GM21447 (cell line): ENCODE results near the gene FBLN1.
"Not testable (repeated sequence)": the region's sequence is repeated elsewhere in the genome, so short reads cannot be mapped to it uniquely, and the experiment has no call there.

Experiments
- ATAC-seq: cut with Tn5 transposase; IDR thresholded peaks from one replicate; pipeline ENCODE4 v1.9.1; 2021; ENCODE audit not compliant: unreplicated experiment

The FBLN1 gene

GRCh38 chr22:45600790-45601730 is 98.4 kb downstream of the FBLN1 start:
- no peak for ATAC-seq

- ATAC-seq: no peak
Measured at GRCh38 chr22:45602004-45602733, 99.5 kb downstream of the FBLN1 start.

GRCh38 chr22:45602824-45603595 is 100.3 kb downstream of the FBLN1 start:
- ATAC-seq: no peak

DNA sequence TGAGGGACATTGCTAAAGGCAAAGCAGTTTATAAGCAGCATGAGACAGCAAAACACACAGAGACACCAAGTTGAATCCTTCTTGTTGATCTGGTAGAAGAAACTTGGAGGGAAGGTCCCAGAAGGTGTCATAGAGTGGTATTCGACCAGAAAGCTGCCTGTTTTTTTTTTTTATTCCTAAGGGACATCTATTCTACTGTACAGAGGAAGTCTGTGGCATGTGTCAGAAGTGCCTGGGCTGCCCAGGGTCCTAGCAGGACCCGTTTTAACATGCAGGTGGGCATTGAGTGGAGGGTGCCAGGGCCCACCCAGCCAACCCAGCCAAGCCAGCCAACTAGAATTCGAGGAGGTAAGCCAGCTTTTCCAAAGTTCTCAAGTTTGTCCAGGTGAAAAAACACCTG is 100.9 kb downstream of the FBLN1 start:
- ATAC-seq: no peak

DNA sequence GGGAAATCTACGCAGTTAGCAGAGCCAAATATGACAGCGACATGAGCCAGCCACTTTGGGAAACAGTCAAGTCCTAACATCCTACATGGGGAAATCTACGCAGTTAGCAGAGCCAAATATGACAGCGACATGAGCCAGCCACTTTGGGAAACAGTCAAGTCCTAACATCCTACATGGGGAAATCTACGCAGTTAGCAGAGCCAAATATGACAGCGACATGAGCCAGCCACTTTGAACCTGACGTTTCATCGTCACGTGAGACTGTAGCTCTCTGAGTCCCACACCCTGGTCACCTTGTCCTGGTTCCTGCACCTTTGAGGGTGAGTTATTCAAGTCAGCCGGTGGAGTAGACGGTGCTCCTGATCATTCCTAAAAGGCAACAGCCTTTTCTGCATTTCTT is 105.4 kb downstream of the FBLN1 start:
- not testable (repeated sequence) for ATAC-seq

GRCh38 chr22:45608763-45609180 is 106.1 kb downstream of the FBLN1 start:
- no peak for ATAC-seq

GRCh38 chr22:45612451-45612901 is 109.8 kb downstream of the FBLN1 start:
- no peak for ATAC-seq

- ATAC-seq: no peak
Measured at GRCh38 chr22:45612940-45613339, 110.3 kb downstream of the FBLN1 start.

- no peak for ATAC-seq
Measured at GRCh38 chr22:45615364-45615763, 112.7 kb downstream of the FBLN1 start.

DNA sequence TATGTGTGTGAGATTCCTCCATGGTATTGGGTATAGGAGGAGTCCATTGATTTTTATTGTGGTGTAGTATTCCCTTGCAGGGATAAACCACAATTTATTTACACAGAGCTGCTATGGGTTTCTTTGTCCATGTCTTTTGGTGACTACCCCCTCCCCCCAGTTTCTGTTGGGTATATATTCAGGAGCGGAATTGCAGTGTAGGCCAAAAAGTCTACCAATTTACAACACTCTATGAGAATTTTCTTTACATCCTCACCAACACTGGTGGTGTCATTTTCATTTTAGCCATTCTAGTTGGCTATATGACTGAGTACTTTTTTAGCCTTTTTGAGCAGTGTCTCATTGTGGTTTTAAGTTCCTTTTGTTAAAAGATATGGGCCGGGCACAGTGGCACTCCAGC is 113.7 kb downstream of the FBLN1 start:
- ATAC-seq: no peak

DNA sequence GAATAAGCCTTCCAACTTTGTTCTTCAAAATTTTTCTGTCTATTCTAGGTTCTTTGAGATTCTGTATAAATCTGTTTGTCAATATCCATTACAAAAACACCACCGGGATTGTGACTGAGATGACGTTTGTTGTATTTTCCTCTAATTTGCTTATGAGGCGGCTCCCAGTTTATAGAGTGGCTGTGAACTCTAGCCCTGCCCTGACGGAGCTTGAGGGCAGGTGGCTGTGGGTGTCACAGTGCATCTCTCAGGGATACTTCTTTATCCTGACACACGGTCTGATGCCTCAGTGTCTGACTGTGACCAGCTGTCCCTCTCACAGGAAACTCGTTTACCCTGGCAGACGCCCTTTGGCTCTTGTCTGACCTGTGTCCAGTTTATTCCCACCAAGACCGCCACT is 115.3 kb downstream of the FBLN1 start:
- ATAC-seq: no peak

GRCh38 chr22:45620706-45621105 is 118.0 kb downstream of the FBLN1 start:
- no peak for ATAC-seq

- ATAC-seq: no peak
Measured at GRCh38 chr22:45621836-45622600, 119.3 kb downstream of the FBLN1 start.

DNA sequence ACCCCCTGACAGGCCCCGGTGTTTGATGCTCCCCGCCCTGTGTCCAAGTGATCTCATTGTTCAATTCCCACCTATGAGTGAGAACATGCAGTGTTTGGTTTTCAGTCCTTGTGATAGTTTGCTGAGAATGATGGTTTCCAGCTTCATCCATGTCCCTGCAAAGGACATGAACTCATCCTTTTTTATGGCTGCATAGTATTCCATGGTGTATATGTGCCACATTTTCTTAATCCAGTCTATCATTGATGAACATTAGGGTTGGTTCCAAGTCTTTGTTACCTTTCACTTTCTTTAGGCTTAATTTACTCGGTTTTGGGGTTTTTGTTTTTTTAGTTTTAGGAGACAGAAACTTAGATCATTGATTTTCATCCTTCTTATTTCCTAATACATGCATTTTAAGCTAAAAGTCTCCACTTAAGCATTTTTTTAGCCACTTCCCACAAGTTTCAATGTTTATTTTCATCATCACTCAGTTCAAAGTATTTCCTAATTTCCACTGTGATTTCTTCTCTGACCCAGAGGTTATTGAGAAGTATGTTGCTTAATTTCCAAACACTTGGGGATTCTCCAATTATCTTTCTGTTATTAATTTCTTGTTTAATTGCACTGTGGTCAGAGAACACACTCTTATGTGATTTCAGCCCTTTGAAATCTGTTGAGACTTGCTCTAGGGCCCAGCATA is 120.9 kb downstream of the FBLN1 start:
- ATAC-seq: not testable (repeated sequence)

- ATAC-seq: no peak
Measured at GRCh38 chr22:45626198-45626651, 123.5 kb downstream of the FBLN1 start.

- ATAC-seq: no peak
Measured at GRCh38 chr22:45627489-45628233, 125.0 kb downstream of the FBLN1 start.

DNA sequence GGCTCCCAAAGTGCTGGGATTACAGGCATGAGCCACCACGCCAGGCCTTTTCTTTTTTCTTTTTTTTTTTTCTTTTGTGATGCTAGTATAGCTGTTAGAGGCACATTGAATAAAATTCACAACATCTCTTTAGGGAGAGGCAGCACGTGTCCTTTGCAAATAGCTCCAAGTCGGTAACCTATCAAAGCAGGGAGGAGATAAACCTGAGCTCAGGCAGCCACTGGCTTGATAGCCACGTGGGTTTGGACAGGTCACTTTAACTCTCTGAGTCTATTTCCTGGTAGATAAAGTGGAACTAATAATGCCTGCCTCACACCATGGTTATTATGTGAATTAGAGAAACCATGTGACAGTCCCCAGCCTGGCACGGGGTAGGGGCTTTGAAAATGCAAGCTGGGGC is 125.8 kb downstream of the FBLN1 start:
- no peak for ATAC-seq

DNA sequence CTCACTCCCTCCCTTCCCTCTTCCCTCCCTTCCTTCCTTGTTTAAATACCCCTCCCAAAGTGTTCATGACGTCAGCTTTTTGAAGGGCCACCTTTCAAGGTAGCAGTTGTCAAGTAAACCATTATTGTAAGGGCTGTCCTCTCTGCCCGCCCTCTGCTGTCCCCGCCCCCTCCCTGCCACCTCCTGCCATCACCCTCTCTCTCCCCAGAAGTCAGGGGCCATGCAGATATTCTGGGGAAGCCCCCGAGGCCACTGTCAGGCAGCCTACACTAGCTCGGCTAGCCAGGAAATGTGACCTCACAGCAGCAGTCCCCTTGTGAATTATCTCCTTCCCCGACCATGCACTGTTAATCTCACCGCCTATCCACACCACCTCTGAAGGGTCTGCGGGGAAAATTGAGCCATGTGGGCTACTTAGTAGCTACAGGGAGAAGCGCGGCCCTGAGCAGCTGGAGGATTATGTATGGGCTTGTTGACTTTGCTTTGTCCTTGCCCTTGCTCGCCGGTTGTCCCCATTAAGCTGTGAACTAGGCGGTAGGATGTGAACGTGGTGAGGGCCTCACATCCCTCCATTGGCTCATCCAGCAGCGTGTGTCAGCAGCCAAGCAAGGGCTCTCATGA is 126.9 kb downstream of the FBLN1 start:
- no peak for ATAC-seq

DNA sequence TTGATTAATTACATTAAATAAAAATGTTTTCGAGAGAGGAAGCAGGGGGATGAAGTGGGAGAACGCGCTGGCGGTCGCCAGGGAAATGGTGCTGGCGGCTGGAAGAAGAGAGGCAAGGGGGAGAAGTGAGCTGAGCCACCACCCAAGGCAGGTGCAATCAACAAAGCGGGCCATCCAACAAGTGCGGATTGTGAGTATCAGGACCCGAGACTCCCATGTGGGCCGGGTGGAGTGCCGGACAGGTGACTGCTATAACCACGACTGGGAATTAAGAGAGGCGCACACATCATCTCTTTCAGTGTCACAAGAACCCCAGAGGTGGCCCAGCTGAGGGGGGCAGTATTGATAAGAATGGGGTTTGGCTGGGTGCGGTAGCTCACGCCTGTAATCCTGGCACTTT is 127.8 kb downstream of the FBLN1 start:
- no peak for ATAC-seq
